Measurements from ENCODE around the gene CEBPB.

CEBPB gene

DNA sequence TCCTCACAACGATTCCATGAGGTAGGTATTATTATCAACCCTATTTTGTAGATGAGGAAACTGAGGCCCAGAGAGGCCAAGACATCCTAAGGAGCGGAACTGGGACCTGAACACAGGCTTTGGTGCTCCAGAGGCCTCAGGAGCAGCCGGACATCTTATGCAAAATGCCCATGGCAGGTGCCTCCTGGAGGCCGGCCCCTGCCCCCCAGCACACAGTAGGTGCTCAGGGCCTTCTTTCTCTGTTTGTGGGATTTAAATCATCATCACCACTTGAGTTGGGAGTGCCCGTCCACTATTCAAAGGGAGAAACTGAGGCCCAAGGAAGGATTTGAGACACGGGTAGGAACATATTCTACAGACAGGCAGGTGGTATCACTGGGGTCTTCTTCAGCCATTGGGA lies 41.2 kb downstream of the CEBPB start:
- DNase-seq: no peak

DNA sequence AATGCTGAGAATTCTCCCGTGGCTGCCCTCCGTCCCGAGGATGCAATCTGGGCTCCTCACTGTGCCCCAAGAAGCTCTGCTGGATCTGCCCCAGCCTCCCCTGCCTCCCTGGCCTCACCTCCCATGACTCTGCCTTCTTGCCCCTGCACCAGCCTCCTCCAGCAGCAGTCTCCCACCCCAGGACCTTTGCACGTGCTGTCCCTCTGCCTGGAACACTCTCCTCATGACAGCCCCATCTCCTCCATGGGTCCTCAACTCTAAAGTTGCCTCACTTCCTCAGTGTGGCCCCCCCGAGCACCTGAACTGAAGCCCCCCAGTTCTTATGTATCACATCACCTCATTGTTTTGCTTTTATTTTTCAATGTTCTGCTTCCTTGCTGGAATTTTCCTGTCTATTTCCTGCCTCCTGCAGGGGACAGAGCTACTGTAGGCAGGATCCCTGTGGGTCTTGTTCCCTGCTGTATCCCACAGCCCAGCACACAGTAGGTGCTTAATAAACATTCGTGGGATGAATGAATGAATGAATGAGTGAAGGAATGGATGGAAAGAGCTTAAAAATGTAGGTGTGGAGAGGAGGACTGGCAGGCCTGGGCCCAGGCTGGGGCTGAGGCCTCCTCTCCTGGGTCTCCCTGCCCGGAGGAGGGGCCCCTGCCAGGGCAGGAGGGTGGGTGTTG lies 42.2 kb downstream of the CEBPB start:
- DNase-seq: no peak

DNA sequence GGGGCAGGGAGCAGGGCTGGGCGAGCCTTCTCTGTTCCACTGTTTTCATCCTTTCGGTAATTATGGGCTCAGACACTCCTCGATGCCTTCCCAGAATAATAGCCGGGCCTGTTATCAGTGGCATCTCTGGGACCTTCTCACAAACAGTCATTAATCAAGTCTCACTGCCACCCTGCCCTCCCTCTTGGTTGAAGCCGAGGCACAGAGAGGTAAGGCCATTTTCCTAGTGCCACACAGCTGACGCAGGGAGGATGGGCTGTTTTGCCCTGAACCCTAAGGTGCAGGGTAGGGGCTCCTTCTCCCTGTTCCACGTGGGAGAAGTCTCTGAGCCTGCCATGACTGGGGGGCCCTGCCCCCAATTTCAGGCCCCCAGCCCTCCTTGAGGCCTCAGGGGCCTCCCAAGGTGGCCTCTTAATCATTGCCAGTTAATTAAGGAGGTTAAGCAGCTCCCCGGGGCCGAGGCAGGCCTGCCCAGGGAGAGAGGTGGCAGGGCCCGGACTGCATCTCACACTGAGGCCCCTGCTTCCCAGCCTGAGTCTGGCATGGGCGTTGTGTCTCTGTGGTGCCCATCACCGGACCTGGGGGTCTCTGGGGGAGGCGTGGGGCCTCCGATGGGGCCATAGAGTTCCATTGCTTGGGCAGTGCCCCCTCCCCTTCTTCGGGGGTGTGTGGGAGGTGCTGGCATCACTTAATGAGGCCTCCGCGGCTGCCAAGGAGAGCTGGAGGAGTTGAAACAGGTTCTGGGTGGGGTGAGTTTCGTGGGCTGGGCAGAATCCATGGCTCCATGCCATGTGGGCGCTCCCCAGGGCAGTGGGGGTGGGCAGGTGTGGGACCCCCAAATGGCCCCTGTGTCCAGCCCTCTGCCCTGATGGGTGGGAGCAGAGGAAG lies 42.9 kb downstream of the CEBPB start:
- no peak for DNase-seq

DNA sequence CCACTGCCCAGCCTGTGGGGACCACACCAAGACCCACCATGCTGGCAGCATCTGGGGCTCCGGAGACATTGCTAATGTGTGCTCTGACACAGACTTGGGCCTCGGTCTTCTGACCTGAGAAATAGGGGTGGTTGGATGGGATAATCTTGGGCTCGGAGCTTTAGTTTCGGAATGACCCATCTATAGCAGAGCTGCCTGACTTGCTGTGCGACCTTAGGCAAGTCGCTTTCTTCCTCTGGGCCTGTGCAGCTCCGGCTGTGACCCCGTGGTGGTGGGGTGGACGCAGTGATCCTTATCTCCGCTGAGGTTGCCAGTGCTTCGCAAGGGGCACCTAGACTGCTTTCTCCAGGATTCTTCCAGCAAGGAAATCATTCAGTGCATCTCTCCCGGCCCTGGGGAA lies 43.7 kb downstream of the CEBPB start:
- DNase-seq: no peak

DNA sequence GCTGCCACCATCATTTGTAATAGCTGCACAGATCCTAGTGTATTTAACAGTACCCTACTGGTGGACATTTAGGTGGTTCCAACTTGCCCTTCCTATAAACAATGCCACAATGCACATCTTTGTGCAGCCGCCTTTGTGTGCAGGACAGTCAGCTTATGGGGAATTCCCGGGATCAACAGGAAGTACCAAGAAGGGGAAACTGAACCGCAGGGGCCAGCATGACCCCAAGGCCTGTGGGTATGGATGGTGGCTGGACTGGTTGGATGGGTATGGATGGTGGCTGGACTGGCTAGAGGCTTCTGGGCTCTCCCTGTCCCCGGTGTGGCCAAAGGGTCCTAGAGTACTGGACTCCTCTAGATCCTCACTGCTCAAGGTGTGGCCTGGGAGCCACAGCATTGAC lies 46.7 kb downstream of the CEBPB start:
- no peak for DNase-seq

DNA sequence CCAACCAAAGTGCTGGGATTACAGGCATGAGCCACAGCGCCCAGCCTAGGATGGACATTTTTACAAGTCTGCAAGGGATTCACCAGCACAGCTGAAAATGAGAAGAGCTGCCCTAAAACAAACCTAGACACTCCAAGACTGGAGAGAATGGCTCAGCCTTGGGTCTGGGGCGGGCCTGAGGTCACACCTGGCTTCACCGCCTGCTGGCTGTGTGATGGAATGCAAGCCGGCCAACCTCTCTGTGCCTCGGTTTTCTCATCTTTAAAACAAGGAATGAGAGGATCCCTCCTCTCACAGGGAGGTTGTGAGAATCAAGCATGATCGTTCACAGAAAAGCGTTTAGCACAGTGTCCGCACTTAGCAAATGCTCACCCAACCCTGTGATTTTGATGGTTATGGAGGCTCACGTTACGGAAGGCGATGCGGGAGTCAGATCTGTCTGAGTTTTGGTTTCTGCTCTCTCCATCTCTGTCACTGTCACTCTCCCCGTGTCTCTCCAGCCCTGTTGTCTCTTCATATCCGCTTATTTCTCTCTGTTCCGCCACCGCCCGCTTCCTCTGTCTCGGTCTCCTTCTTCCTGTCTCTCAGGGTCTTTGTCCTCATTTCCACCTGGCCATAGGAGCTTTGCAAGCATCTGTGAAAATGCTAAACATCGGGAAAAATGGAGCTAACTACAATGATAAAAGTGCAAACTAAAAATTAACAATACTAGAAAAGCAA lies 47.6 kb downstream of the CEBPB start:
- no peak for DNase-seq

DNA sequence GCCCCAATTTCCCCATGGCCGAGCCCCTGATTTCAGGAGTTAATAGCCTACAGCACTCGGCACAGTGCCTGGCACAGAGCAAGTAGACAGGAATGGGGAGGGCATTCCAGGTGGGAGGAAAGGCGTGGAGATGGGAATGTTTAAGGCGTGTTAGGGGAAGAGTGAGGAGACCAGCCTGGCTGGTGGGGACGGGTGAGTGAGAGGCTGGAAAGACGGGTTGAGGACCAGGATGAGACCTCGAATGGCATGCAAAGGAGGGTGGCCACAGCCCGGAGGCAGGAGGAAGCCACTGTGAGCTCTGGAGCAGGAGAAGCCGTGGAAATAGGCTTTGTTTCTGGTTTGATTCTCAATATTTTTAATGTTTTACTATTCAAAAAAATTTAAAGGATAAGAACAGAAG lies 49.5 kb downstream of the CEBPB start:
- no peak for DNase-seq

DNA sequence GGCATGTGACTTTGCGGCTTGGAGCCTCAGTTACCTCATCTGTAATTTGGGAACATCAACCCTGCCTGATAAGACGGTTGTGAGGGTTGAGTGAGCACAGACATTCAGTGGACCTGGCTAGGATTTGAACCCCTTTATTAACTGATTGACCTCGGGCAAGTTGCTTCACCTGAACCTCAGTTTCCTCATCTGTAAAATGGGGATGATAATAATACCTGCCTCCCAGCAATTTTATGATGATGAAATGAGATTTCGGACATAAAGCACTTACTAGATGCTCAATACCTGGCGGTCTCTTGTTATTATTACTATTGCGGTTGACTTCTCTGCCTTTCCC lies 51.5 kb downstream of the CEBPB start:
- no peak for DNase-seq

Data from MV-4-11 (cell line).